Suprapubic skin (tissue), 4 donors: ENCODE data around the gene HOXB3.

ENCODE experiments used
- POLR2A ChIP-seq, 2 donors: fragments of 450-650 bp; IDR thresholded peaks; one replicate each; pipeline ENCODE4 v1.6.1; 2017; ENCODE audit warnings: antibody characterized with exemption in 2 of 2, mild to moderate bottlenecking in 2 of 2, moderate library complexity in 2 of 2
- POLR2AphosphoS5 ChIP-seq, 3 donors: sonication (generic); formaldehyde crosslinking; IDR thresholded peaks; one replicate each; pipeline ENCODE4 v1.6.1; 2017; ENCODE audit warnings: antibody characterized with exemption in 3 of 3
- TF ChIP-seq, protein P1 (sequence below), 2 donors: fragments of 200-600 bp in 1 of 2; fragments of 450-650 bp in 1 of 2; sonication (generic) in 1 of 2; IDR thresholded peaks; one replicate each; pipeline ENCODE4 v1.5.1; 2016 to 2019; ENCODE audit warnings: antibody characterized with exemption in 2 of 2, mild to moderate bottlenecking in 1 of 2, moderate library complexity in 1 of 2

DNA sequence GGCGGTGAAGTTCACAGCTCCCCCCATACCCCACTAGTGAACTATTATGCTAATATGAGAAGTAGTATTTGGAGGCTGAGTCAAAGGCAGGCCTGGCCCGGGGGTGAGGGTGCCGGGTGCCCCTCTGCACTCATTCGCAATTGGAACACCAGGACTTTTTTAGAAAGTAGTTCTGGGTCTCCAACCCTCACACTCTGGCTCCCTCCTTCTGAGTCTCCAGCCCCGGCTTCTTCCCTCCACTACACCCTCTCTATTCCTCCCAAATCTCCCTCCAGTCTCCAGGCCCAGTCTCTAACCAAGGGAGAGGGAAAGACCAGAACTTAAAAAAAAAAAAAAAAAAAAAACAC lies 33.8 kb downstream of the HOXB3 start:
- TF ChIP-seq POLR2A (IDR thresholded peaks at IDR 0.05) (no peak), POLR2AphosphoS5 (IDR thresholded peaks at IDR 0.05) (no peak)
- TF ChIP-seq, protein P1, sequence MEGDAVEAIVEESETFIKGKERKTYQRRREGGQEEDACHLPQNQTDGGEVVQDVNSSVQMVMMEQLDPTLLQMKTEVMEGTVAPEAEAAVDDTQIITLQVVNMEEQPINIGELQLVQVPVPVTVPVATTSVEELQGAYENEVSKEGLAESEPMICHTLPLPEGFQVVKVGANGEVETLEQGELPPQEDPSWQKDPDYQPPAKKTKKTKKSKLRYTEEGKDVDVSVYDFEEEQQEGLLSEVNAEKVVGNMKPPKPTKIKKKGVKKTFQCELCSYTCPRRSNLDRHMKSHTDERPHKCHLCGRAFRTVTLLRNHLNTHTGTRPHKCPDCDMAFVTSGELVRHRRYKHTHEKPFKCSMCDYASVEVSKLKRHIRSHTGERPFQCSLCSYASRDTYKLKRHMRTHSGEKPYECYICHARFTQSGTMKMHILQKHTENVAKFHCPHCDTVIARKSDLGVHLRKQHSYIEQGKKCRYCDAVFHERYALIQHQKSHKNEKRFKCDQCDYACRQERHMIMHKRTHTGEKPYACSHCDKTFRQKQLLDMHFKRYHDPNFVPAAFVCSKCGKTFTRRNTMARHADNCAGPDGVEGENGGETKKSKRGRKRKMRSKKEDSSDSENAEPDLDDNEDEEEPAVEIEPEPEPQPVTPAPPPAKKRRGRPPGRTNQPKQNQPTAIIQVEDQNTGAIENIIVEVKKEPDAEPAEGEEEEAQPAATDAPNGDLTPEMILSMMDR (IDR thresholded peaks at IDR 0.05): no peak
